ENCODE results near the gene ZNF81.
"Not testable (repeated sequence)": the region's sequence is repeated elsewhere in the genome, so short reads cannot be mapped to it uniquely, and the experiment has no call there.

The ZNF81 gene

DNA sequence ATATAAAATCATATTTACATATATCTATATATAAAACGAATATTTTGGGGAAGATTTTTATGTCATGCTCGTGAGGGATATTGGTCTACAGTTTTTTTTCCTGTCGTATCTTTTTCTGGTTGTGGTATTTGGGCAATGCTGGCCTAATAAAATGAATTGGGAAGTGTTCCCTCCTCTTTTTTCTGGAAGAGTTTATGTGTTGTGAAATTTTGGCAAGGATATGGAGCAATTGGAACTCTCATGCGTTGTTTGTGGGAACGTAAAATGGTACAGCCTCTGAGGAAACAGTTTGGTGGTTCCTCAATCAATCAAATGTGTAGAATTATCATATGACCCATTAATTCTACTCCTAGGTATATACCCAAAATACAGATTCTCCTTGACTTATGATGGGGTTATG, 97.2 kb downstream of the ZNF81 start:
- DNase-seq (ENCODE audit: low read depth in 2 of 2) = no peak

DNA sequence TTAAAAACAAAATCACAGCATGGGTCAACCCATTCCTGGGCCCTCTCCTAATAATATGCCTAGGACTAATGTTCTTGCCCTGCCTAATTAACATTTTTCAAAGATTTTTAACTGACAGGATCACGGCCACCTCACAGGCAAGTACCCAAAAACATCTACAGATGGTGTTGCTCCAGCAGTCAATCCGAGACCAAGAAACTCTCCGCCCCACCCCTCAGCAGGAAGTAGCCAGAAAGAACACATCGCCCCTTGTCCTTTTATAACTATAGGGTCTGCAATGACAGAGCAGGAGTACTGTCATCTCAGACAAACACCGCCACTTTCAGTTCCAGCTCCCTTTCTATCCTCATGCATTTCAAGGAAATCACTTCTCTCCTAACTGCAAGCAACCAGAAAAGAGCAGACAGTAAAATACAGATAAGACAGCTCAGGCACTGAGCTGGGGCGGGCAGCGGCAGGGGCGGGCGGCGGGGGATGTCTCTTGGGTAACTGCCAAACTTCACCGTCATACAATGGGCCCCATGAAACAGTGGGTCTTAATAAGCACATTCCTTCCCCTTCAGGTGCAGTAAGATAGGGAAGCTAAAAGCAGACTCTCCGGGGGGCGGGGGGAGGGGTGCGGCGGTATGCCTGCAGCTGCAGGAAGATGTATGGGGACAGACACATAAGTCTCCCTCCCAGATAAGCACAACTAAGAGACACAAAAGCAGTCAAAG, 99.7 kb downstream of the ZNF81 start:
- no peak for DNase-seq (ENCODE audit: low read depth in 2 of 2)

DNA sequence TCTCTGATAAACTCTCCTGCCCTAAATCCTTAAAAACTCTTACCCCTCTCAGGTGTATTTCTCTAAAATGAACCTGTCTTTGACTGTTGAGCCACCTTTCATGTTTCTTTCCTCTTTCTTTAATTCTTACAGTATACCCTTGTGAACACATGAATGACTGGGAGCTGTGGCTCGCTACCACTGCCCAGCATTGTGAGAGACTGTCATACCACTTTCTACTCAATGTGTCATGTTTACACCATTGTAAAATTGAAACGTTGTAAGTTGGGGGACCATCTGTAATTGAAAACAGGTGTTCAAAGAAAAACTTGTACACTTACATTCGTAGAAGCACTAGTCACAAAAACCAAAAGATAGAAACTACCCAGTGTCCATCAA, 100.2 kb downstream of the ZNF81 start:
- DNase-seq (ENCODE audit: low read depth in 2 of 2) = no peak

DNA sequence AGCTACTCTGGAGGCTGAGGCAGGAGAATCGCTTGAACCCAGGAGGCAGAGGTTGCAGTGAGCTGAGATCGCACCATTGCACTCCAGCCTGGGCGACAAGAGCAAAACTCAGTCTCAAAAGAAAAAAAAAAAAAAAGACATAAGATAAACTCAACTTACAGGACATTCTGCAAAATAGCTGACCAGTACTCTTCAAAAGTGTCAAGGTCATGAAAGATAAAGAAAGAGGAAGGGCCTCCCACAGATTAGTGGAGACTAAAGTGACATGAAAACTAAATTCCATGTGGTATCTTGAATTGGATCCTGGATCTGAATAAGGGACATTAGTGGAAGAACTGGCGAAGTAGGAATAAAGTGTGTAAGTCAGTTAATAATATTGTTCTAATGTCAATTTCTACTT, 103.7 kb downstream of the ZNF81 start:
- no peak for DNase-seq (ENCODE audit: low read depth in 2 of 2)

DNA sequence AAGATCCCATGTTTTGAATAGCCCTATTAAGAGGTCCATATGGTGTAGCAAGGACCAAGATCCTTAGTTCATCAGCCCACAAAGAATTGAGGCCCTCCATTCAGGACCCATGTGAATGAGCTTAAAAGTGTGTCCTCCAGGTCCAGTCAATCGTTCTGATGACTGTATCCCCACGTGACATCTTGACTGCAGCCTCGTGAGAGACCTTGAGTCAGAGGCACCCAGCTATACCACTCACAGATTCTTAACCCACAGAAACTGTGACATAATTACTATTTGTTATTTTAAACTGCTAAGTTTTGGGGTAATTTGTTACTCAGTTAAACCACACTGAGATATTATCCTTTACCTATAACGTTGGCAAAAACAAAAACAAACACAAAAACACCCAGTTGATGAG, 104.7 kb downstream of the ZNF81 start:
- DNase-seq (ENCODE audit: low read depth in 2 of 2) = no peak

DNA sequence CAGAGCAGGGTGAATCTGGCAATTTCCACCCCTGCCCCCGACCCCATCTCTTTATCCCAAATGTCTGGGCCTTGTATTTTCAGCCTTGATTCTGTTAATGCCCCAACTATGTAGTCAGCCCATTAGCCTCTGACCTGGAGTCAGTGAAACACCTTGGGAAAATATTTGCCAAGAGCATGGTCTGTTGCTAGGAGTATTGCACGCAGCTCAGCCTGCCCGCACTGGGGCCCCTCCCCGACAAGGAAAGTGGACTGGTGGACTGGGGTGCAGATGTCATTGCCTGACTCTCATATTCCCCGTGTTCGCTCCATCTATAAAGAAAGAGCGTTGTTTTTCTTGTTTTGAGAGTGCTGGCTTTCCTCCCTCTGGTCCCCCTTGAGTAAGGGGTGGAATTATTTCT, 118.6 kb downstream of the ZNF81 start:
- not testable (repeated sequence) for DNase-seq (ENCODE audit: low read depth in 2 of 2)

DNA sequence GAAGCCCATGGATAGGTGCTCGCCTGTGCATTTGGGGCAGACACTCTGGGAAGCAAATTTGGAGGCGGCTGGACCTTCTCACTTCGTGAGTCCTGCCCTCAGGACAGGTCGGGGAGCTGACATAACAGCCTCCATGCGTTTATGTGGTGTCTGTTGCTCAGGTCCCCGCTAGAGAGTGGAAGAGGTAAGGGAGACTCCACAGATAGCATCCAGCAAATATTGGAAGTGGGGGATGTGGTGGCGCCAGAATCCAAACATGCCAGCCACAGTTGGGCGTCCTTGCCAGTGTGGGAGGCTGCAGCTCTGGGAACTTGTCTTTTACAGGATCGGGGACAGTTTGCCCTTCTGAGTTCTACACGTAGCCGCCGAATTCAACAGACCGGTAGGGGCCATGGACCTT, 119.3 kb downstream of the ZNF81 start:
- no peak for DNase-seq (ENCODE audit: low read depth in 2 of 2)

DNA sequence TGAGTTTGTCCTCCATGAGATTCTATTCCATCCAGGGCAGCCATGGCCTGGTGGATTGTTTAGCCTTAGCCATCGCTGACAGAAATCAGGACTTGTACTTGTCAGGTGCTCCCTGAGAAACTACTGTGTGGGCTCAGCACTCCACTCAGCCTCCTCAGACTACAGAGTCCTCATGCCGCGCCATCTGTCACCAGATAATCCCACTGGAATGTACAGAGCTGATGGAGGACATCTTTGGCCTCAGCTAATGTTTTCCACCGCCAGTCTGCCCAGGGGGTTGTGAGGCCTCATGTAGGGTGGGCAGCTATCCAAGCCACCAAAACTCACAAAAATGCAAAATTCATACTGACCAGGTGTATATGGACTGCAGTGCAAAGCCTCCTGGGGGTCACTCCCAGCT, 121.5 kb downstream of the ZNF81 start:
- DNase-seq (ENCODE audit: low read depth in 2 of 2) = not testable (repeated sequence)

DNA sequence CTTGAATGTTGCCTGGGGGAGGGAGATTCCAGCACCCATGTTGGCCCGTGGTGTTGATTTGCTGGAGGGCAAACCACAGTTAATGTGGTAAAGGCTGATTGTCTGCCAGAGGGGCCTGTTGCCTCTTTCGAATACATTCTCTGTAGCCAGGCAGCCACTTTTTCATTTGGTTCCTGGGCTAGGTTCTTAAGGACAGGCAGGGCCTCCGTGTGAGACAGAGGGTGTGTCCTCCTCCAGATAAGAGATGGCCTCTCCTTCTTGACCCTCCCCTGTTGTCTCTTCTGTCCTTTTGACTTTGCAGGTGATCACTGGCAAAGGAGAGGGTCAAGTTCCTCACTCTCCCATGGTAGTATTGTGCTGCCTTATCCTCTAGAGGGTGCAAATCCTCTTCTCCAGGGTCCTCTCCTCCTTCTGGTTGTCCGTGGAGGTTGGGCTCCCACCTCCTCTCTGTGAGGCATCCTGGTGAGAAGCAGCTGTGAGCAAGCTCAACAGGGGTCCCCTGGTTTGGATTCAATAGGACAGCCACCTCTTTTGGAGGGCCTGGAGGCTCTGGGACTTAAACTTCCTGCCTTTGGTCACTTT, 122.2 kb downstream of the ZNF81 start:
- DNase-seq (ENCODE audit: low read depth in 2 of 2) = no peak

DNA sequence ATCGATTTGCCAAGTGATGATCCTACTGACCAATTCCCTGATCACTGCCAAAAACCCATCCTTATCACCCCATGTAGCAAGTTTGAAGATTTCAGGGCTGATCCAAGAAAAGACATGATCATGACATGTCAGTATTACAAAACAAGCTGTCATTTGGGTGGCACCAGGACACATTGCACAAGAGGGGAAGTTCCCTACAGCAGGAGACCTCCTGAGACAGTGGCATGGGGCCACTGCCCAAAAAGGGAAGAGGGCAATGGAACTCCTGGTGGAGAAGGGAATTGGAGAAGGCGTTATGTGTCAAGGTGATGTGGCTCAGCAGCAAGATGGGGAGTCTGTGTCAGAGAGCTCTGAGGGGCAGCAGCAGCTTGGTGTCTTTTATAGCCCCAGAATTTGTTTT, 123.7 kb downstream of the ZNF81 start:
- DNase-seq (ENCODE audit: low read depth in 2 of 2) = no peak

DNA sequence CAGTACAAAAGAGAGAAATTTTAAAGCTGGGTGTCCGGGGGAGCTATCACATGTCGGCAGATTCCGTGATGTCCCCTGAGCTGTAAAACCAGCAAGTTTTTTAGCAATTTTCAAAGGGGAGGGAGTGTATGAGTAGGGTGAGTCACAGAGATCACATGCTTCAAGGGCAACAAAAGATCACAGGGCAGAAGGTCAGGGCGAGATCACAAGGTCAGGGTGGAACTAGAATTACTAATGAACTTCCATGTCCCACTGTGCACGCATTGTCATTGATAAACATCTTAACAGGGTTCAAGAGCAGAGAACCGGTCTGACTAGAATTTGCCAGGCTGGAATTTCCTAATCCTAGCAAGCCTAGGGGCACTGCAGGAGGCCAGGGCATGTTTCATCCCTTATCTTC, 125.1 kb downstream of the ZNF81 start:
- not testable (repeated sequence) for DNase-seq (ENCODE audit: low read depth in 2 of 2)

DNA sequence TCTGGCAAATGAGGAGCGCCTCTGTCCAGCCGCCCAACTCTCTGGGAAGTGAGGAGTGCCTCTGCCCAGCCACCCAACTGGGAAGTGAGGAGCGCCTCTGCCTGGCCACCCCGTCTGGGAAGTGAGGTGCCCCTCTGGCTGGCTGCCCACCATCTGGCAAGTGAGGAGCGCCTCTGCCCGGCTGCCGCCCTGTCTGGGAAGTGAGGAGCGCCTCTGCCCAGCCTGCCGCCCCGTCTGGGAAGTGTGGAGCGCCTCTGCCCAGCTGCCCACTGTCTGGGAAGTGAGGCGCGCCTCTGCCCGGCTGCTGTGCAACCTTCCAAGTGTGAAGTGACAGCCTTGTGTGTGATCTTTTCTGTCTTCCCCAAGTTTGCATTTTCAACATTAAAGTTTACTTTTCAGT, 128.8 kb downstream of the ZNF81 start:
- DNase-seq (ENCODE audit: low read depth in 2 of 2) = not testable (repeated sequence)
